ENCODE data around the gene VASH2.
"Not testable (repeated sequence)": the region's sequence is repeated elsewhere in the genome, so short reads cannot be mapped to it uniquely, and the experiment has no call there.

VASH2 gene

DNA sequence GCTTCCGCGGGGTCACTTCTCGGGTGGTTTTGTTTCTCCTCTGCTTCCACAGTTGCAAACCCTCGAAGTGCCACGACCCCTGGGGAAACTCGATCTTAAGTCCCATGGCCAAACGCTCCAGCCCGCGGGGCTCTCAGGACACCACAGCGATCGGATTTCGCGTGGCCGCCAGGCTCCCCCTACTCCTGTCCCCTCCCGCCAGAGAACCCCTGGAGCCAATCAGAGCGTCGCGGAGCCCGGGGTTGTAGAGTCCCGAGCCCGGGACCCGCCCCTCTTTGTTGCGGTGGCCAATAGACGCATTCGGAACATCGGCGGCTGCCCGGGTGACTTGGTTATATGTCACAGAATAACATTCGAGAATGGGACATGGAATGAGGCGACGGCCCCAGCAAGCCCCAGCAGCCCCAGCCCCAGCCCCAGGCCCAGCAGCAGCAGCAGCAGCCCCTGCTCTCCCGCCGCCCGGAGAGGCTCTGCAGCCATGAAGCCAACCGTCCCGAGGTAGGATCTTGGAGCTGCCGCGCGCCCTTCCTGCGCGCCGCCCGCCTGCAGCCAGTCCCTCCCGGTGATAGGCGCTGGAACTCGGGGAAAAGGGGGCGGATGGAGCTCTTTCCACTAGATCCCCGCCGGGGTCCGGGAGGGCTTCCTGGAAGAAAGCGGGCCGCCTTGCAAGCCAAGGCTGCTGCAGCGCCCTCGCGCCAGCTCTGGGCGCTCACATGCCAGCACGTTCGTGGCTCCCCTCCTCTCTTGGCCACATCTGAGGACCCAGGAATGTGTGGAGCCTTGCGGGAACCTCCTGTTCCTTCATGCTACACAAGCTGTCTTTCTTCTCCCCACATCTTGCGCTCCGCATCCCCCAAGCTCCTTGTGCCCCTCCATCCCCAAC, at the start of gene VASH2:
Gene VASH2 (plus strand): TSS at position 299 of the 883 bp plus-strand sequence. CDS start 1,002 bp downstream, outside the sequence.
- peak; percentile 40 to 69 for DNase-seq

DNA sequence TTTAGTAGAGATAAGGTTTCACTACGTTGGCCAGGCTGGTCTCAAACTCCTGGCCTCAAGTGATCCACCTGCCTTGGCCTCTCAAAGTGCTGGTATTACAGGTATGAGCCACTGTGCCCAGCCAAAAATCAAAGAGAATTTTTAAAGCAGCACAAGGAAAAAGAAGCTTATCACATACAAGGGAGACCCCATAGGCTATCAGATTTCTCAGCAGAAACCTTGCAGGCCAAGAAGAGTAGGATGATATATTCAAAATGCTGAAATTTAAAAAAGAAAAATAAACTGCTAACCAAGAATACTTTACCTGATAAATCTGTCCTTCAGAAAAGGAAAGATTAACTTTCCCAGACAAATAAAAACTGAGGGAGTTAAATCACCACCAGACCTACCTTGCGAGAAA, 49.1 kb upstream of the VASH2 start:
- DNase-seq, result no peak

GRCh38 chr1:212902054-212902453, 48.3 kb upstream of the VASH2 start:
- DNase-seq, result no peak

DNA sequence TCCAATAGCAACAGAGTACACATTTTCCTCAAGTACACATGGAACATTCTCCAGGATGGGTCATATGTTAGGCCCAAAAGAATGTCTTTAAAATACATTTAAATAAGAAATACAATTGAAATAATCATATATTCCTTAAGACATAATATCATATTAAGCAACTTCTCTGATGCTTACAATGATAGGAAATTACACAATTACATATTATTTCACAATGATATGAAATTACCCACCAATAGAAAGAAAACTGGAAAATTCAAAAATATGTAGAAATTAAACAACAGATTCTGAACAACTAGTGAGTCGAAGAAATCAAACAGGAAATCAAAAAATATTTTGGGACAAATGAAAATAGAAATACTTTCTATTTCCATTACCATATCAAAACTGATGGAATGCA, 46.7 kb upstream of the VASH2 start:
- peak in 1 of 2 donors; percentile 18 for DNase-seq

- not testable (repeated sequence) for DNase-seq
These were observed 42.3 kb upstream of the VASH2 start for GRCh38 chr1:212908071-212908470.

DNA sequence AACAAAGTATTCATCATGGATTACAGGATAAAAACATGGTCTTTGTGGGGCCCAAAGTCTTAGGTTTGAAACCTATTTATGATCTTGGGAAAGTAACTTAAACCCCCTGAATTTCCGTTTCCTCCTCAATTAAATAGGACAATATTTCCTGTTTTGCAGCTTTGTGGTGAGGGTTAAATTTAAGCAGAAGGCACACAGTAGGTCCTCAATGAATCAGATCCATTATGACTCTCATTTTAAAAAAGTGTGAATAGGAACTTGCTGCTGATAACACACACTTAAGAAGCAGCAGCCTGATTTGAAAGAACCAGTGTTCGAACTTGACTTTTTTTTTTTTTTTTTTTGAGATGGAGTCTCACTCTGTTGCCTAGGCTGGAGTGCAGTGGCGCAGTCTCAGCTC, 41.4 kb upstream of the VASH2 start:
- no peak for DNase-seq

DNA sequence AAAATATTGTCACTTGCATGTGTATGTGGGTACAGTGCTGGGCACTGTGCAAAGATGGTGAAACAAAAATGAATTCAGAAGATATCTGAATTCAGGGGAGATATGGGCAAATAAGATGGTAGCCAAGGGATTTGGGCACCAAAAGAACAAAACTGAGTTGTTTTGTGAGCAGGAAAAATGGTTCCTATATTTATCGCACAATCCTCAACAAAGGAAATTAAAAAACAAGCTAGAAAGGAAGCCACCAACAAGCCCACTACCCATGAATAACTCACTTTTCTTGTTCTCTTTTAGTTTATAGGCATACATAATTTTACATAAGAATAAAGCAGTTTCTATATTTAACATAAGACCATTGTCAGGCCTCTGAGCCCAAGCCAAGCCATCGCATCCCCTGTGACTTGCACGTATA, 40.7 kb upstream of the VASH2 start:
- no peak for DNase-seq

DNA sequence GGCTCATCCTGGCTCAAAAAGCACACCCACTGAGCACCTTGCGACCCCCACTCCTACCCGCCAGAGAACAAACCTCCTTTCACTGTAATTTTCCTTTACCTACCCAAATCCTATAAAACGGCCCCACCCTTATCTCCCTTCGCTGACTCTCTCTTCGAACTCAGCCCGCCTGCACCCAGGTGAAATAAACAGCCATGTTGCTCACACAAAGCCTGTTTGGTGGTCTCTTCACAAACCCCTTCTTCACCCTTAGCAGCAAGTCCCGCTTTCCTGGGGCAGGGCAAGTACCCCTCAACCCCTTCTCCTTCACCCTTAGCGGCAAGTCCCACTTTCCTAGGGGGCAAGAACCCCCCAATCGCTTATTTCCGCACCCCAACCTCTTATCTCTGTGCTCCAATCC, 40.1 kb upstream of the VASH2 start:
- DNase-seq, result not testable (repeated sequence)

DNA sequence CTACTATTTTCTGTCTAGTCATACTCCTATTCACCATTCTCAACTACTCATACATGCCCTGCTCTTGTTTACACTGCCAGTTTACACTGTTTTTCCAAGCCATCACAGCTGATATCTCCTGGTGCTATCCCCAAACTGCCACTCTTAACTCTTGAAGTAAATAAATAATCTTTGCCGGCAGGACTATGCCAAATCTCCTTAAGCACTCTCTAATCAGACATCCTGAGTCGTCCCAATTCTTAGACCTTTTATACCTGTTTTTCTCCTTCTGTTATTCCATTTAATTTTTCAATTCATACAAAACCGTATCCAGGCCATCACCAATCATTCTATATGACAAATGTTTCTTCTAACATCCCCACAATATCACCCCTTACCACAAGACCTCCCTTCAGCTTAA, 36.7 kb upstream of the VASH2 start:
- not testable (repeated sequence) for DNase-seq

DNA sequence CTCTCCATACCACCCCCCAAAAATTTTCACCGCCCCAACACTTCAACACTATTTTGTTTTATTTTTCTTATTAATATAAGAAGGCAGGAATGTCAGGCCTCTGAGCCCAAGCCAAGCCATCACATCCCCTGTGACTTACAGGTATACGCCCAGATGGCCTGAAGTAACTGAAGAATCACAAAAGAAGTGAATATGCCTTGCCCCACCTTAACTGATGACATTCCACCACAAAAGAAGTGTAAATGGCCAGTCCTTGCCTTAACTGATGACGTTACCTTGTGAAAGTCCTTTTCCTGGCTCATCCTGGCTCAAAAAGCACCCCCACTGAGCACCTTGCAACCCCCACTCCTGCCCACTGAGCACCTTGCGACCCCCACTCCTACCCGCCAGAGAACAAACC, 36.2 kb upstream of the VASH2 start:
- DNase-seq, result not testable (repeated sequence)

GRCh38 chr1:212914789-212915188, 35.6 kb upstream of the VASH2 start:
- no peak for DNase-seq

GRCh38 chr1:212915245-212916091, 34.9 kb upstream of the VASH2 start:
- DNase-seq, result peak in 1 of 2 donors; percentile 4

GRCh38 chr1:212916481-212917133, 33.7 kb upstream of the VASH2 start:
- DNase-seq, result peak; percentile 83 to 89

DNA sequence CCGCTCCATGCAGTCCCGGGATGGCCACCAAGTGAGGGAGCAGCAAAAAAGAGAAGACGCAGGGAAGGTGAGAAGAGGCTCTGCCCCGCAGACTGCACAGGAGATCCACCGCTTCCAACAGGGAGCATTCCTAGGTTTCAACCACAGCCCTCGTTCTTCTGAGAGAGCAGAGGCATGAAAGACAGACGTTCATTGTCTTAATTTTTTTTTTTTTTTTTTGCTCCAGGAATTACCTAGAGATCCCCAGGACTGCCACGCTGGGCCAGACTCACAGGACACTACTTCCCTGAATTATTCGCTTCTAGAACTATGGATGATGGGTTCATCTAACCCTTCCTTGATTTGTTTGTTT, 33.2 kb upstream of the VASH2 start:
- DNase-seq, result no peak

DNA sequence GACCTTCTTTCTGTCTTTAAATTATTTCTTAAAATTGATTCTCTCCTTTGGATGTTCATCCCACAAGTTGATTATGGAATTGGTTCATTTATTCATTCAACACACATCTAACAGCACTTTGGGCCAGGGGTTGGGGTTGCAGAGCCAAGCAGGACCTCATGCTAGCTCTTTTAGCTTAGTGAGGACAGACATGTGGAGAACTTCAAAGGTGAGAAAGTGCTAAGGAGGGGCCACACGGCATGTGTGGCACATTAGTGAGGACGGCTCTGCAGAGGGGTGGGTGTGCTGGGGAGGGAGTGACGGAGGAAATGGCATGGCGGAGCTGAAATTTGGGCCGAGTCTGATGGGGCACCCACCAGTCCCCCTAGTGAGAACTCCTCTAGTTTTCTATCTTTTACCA, 32.5 kb upstream of the VASH2 start:
- no peak for DNase-seq

DNA sequence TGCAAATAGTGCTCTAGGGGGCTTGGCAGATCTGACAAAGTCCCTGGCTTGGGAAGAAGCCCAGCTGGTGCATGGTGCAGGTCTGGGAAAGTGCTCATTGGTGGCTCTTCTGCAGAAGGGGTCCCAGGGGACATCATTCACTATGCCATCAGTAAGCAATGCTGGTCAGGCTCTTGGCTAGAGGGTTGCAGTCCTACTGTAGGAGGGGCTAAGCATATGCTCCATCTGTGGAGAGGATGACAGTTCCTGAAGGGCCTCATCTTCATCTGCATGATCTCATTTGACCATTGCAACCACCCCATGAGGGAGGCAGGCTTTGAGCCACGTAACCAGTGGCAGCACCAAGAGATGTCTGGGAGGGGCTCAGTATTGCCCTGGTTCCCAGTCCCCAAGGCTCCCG, 31.5 kb upstream of the VASH2 start:
- no peak for DNase-seq

DNA sequence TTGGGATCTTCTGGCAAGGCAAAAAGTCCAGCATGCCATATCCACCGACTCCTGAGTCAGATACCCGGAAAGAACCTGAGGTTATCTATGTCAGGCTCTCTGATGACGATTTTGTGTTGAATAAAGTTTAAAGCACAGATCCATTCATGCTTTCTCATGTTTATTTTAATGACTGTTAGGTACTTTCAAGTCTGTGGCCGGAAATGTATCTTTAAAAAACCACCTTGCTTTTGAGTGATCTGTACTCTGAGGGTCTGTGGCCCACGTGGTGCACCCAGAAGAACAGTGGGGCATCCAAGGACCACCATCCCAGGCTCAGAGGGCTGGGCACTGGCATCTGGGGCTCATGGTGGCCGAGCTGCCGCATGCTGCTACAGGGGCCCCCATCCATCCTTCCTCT, 30.1 kb upstream of the VASH2 start:
- no peak for DNase-seq

GRCh38 chr1:212920896-212921295, 29.4 kb upstream of the VASH2 start:
- DNase-seq, result peak in 1 of 2 donors; percentile 23

- peak; percentile 31 to 56 for DNase-seq
These were observed 28.3 kb upstream of the VASH2 start for GRCh38 chr1:212922016-212922415.

- no peak for DNase-seq
These were observed 24.0 kb upstream of the VASH2 start for GRCh38 chr1:212926372-212926771.

DNA sequence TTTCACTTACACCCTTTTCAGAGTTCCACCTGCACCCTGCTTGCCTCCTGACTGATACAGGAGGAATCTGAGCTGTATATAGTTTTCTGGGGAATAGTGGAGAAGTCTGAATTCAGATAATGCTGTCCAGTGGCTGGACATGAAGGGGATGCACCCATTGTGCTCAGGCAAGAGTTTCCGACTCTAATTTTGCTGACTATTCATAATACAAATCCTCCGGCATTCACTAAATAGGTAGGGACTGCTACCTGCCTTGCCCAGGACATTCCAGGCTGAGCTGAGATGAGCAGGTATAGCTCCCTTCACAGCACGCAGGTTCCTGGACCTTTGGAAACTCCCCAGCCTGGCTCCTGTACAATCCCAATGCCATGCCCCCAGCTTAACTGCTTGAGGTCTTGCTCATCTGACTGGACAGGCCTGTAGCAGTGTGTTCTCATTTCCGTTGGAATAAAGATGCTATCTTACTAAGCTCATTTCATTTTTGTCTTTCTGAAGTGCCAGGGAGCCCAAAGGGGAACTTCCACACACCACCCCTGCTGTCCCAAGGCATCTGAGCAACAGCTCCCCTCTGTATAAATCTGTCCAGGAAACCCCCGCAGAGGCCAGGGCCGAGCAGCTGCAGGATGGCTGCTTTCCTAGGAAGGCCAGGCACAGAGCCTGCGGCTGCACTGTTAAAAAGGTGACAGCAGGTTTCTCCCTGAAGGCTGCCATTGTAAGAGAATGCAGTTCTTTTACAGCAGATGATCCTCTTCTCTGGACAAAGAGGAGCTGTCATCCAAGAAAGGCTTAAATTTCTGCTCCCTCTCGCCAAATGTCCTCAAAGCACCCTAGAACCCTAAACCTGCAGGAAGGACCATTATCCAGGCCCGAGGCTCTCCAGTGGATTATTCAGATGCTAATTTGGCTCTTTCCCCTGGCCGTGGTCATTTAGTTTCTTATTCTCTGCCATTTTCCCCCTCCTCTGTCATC, 21.7 kb upstream of the VASH2 start:
- DNase-seq, result peak; percentile 44 to 49
